NCI-H774 (cell line): ENCODE measurements around the gene ACTR5.
A peak's percentile ranks its signal among the peaks of the same experiment; 100 is the strongest.
"Not testable (repeated sequence)": the region's sequence is repeated elsewhere in the genome, so short reads cannot be mapped to it uniquely, and the experiment has no call there.

Experiments used
- DNase-seq: peaks from one replicate; lab custom pipeline; 2025; lab: John Stamatoyannopoulos, UW

Gene ACTR5

GRCh38 chr20:38766071-38766470, 17.8 kb downstream of the ACTR5 start:
- no peak for DNase-seq

GRCh38 chr20:38769376-38770295, 21.4 kb downstream of the ACTR5 start:
- no peak for DNase-seq

- DNase-seq: no peak
Observed at GRCh38 chr20:38770546-38770945, 22.3 kb downstream of the ACTR5 start.

GRCh38 chr20:38770970-38771369, 22.7 kb downstream of the ACTR5 start:
- no peak for DNase-seq

GRCh38 chr20:38771621-38772020, 23.4 kb downstream of the ACTR5 start:
- DNase-seq: no peak

GRCh38 chr20:38774167-38774566, 25.9 kb downstream of the ACTR5 start:
- DNase-seq: no peak

- no peak for DNase-seq
Observed at GRCh38 chr20:38776363-38776762, 28.1 kb downstream of the ACTR5 start.

GRCh38 chr20:38779247-38780097, 31.2 kb downstream of the ACTR5 start:
- DNase-seq: no peak

- no peak for DNase-seq
Observed at GRCh38 chr20:38782275-38782674, 34.0 kb downstream of the ACTR5 start.

GRCh38 chr20:38787870-38788269, 39.6 kb downstream of the ACTR5 start:
- DNase-seq: no peak

- DNase-seq: no peak
Observed at GRCh38 chr20:38789503-38790199, 41.4 kb downstream of the ACTR5 start.

- DNase-seq: peak; percentile 44
Observed at GRCh38 chr20:38790200-38791053, 42.2 kb downstream of the ACTR5 start.

GRCh38 chr20:38791291-38791690, 43.0 kb downstream of the ACTR5 start:
- no peak for DNase-seq

- DNase-seq: no peak
Observed at GRCh38 chr20:38791940-38792339, 43.7 kb downstream of the ACTR5 start.

- DNase-seq: not testable (repeated sequence)
Observed at GRCh38 chr20:38794057-38794456, 45.8 kb downstream of the ACTR5 start.

GRCh38 chr20:38798266-38798665, 50.0 kb downstream of the ACTR5 start:
- DNase-seq: no peak

GRCh38 chr20:38799203-38799602, 50.9 kb downstream of the ACTR5 start:
- DNase-seq: no peak

- DNase-seq: no peak
Observed at GRCh38 chr20:38800882-38801281, 52.6 kb downstream of the ACTR5 start.

- no peak for DNase-seq
Observed at GRCh38 chr20:38804221-38804620, 56.0 kb downstream of the ACTR5 start.

GRCh38 chr20:38804682-38805501, 56.6 kb downstream of the ACTR5 start:
- no peak for DNase-seq
